BJ (cell line): ENCODE measurements around the gene DOK3. TPM values are rescaled to one million over a fixed set of nuclear protein-coding genes. Genes with fewer than 3 reads are reported as not detected.
"Not testable (repeated sequence)": the region's sequence is repeated elsewhere in the genome, so short reads cannot be mapped to it uniquely, and the experiment has no call there.

Source experiments
- CTCF ChIA-PET: fragments of 350-600 bp; formaldehyde crosslinking; extraction: SDS; loops from one replicate; lab custom pipeline; 2021; ENCODE audit warnings: antibody characterized with exemption, inconsistent platforms; lab: Yijun Ruan, JAX
- POLR2A ChIA-PET: fragments of 300-600 bp; sonication (Branson Sonifier 250); formaldehyde crosslinking; extraction: SDS; loops from one replicate; lab custom pipeline; 2021; ENCODE audit warnings: antibody characterized with exemption; lab: Charles Lee
- DNase-seq: peaks from one replicate; pipeline ENCODE4 v3.0.0-alpha.2; 2011; ENCODE audit warnings: low read depth
- H3K27me3 ChIP-seq: 2 replicates; pipeline ENCODE4 v1.6.0; 2011; ENCODE audit warnings: low read length; ENCODE audit not compliant: control insufficient read depth, insufficient read depth
- H3K36me3 ChIP-seq: 2 replicates; pipeline ENCODE4 v1.5.1; 2011; ENCODE audit warnings: low read length; ENCODE audit not compliant: control insufficient read depth, insufficient read depth
- H3K4me3 ChIP-seq: 2 replicates; pipeline ENCODE4 v1.5.1; 2011; ENCODE audit warnings: low read depth, mild to moderate bottlenecking, control low read depth, low read length
- polyA plus RNA-seq: library from polyadenylated mRNA; depleted of rRNA; stranded (reverse); fragments of >200 nt; gene quantifications from 2 replicates; pipeline ENCODE4 v1.2.3, GENCODE V29; 2011
- TF ChIP-seq, protein P1 (sequence below): IDR thresholded peaks from 2 replicates; pipeline ENCODE4 v1.5.1; 2011; ENCODE audit warnings: low read depth, mild to moderate bottlenecking, control low read depth, inconsistent platforms, low read length, moderate library complexity; ENCODE audit not compliant: insufficient read depth

Gene DOK3
- polyA plus RNA-seq, 1 experiment = 1.2 TPM

DNA sequence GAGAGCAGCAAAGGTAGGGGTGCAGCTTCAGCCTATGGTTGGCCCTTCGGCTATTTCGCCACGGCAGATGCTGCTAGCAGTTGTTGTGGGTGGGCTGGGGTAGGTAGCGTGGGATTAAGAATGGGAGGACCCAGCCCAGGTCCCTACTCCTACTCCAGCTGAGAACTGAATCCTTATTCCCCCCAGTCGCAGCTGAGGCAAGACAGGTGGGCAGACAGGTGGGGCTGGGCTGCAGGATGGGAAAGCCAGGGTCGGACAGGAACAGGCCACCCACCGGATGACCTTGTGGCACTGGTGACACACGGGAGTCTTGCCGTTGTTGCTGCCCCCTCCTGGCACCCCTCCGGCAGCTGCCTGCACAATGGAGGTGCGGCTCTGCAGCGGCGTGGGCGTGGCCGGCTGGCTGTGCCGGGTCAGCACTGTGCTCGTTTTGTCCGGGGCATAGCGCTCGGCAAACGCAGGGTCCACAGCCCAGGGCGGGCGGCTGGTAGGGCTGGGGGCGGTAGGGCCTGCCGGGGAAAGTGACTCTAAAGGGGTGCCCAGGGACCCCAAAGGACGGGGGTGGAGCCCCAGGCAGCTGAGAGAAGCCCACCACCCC, 20.4 kb downstream of the DOK3 start:
- Histone ChIP-seq H3K36me3 (peaks cover 81% of the 10 kb centered on the region), H3K4me3 (no peak overlapping the region), H3K27me3 (no peaks in the 10 kb centered on the region)
- no peak for DNase-seq
- ChIA-PET CTCF (interaction anchor here (0.9 to 3.4 kb wide), 3 partner anchors 11 to 32 kb away, joined by 4 to 16 read pairs (median 6); no protein-coding TSS in a partner anchor), POLR2A (no interaction called here)
- TF ChIP-seq, protein P1, sequence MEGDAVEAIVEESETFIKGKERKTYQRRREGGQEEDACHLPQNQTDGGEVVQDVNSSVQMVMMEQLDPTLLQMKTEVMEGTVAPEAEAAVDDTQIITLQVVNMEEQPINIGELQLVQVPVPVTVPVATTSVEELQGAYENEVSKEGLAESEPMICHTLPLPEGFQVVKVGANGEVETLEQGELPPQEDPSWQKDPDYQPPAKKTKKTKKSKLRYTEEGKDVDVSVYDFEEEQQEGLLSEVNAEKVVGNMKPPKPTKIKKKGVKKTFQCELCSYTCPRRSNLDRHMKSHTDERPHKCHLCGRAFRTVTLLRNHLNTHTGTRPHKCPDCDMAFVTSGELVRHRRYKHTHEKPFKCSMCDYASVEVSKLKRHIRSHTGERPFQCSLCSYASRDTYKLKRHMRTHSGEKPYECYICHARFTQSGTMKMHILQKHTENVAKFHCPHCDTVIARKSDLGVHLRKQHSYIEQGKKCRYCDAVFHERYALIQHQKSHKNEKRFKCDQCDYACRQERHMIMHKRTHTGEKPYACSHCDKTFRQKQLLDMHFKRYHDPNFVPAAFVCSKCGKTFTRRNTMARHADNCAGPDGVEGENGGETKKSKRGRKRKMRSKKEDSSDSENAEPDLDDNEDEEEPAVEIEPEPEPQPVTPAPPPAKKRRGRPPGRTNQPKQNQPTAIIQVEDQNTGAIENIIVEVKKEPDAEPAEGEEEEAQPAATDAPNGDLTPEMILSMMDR = 0 out of 2 replicates have a peak, but pooled peaks have one; percentile 9

DNA sequence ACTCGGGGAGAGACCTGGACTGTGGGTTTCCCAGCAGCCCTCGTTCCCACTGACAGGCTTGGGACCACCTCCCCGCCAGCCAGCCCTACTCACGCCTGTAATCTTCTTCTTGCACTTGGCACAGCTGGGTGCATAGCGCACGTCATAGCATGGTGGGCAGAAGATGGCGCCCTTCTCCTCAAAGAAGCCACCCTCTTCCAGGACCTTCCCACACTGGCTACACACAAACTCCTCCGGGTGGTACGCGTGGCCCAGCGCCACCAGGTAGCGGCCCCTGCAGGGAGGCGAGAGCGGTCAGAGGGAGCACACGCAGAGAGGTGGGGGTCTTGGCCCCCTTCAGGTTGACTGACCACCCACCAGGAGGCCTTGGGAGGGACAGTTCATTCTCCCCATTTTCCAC, 21.7 kb downstream of the DOK3 start:
- POLR2A ChIA-PET = no interaction called here
- peaks cover 84% of the 10 kb centered on the region for H3K36me3 ChIP-seq

DNA sequence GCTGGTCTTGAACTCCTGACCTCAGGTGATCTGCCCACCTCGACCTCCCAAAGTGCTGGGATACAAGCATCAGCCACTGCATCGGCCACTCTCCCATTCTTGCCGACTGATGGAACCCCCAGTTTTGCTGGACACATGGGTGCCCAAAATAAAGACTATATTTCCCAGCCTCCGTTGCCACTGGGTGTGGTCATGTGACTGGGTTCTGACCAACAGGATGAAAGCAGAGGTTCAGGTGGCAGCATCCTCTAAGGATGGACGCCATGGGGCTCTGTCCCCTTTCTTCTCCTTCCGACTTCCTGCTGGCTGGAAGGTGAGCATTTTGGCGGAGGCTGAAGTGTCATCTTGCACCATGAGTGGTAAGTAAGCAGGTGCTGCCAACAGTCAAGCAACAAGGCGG, 22.5 kb downstream of the DOK3 start:
- ChIA-PET POLR2A (no interaction called here), CTCF (interaction anchor here (3.4 to 4.0 kb wide), 2 partner anchors 8 to 13 kb away, joined by 16 to 21 read pairs; no protein-coding TSS in a partner anchor)
- TF ChIP-seq, protein P1 = no peak
- no peak overlapping the region for H3K4me3 ChIP-seq
- DNase-seq = no peak
- H3K36me3 ChIP-seq = peaks cover 80% of the 10 kb centered on the region
- H3K27me3 ChIP-seq = no peaks in the 10 kb centered on the region

More for the DNA sequence above, 21.7 kb downstream of the DOK3 start:
- CTCF ChIA-PET = interaction anchor here (1.8 to 4.0 kb wide), 3 partner anchors 7 to 12 kb away, joined by 6 to 21 read pairs (median 16); no protein-coding TSS in a partner anchor
- H3K4me3 ChIP-seq = no peak overlapping the region
- no peaks in the 10 kb centered on the region for H3K27me3 ChIP-seq
- TF ChIP-seq, protein P1 = no peak
- no peak for DNase-seq

DNA sequence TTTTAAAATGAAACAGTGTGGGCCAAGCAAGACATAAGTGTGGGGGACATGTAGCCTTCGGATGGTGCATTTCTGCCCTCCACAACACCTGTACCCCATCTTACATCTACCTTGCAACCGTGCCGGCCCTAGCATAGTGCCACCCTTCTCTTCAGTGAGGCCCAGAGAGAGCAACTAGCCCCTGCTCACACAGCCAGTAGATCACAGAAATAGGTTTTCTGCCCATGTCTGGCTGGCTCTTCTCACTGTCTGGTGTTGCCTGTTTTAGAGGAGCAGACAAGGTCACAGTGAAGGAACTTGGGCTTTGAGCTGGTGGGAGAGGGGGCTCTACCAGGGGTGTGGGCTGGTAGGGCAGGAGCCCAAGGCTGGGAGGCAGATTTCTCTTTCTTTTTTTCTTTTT, 23.4 kb downstream of the DOK3 start:
- no peak for DNase-seq
- H3K4me3 ChIP-seq = no peak overlapping the region
- TF ChIP-seq, protein P1 = no peak
- ChIA-PET CTCF (interaction anchor here (1.6 to 4.0 kb wide), 3 partner anchors 9 to 15 kb away, joined by 4 to 21 read pairs (median 7); no protein-coding TSS in a partner anchor), POLR2A (interaction anchor here (0.7 kb wide), 1 partner anchor 9 kb away, joined by 3 read pairs; no protein-coding TSS in a partner anchor)
- no peaks in the 10 kb centered on the region for H3K27me3 ChIP-seq
- peaks cover 79% of the 10 kb centered on the region for H3K36me3 ChIP-seq

DNA sequence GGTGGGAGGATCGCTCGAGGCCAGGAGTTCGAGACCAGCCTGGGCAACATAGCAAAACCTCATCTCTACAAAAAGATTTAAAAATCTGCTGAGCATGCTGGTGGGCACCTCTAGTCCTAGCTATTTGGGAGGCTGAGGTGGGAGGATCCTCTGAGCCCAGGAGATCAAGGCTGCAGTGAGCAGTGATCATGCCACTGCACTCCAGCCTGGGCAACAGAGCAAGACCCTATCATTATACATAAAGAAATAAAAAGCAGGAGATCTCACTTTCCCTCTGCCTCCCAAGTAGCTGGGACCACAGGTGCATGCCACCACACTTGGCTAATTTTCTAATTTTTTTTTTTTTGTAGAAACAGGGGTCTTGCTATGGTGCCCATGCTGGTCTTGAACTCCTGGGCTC, 23.9 kb downstream of the DOK3 start:
- H3K4me3 ChIP-seq, DNase-seq, H3K27me3 ChIP-seq: not testable (repeated sequence)
- CTCF ChIA-PET = interaction anchor here (1.6 to 4.0 kb wide), 3 partner anchors 9 to 16 kb away, joined by 4 to 21 read pairs (median 7); no protein-coding TSS in a partner anchor
- POLR2A ChIA-PET = interaction anchor here (0.7 kb wide), 1 partner anchor 9 kb away, joined by 3 read pairs; no protein-coding TSS in a partner anchor
- H3K36me3 ChIP-seq = peaks cover 75% of the 10 kb centered on the region
